ENCODE results near the gene TNRC6C.
"Not testable (repeated sequence)": the region's sequence is repeated elsewhere in the genome, so short reads cannot be mapped to it uniquely, and the experiment has no call there.

The TNRC6C gene

GRCh38 chr17:77930780-77931768 lies 27.4 kb upstream of the TNRC6C start:
- DNase-seq (ENCODE audit: low read depth), result no peak

DNA sequence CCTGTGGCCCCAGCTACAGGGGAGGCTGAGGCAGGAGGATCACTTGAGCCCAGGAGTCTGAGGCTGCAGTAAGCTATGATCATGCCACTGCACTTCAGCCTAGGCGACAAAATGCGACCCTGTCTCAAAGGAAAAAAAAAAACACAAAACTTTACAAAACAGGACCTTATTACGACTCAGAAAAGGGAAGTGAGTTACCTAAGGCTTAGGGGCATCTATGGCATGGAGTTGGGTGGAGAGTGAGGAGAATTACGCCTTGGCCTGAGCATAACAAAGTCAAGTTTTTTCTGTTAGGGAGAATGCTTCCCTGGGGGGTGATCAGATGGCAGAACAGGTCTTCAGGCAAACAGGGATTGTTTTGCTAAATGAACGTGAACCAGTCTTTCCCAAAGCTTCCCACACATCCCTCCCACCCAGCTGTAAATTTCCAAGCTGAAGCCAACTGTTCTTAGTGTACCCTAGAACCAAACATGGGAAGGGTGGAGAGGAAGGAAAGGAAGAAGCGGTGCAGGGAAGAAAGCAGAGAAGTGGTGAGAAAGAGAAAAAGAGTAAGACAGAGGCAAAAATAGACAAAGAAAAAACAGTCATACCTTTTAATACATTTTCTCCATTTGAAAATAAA lies 24.6 kb upstream of the TNRC6C start:
- no peak for DNase-seq (ENCODE audit: low read depth)

DNA sequence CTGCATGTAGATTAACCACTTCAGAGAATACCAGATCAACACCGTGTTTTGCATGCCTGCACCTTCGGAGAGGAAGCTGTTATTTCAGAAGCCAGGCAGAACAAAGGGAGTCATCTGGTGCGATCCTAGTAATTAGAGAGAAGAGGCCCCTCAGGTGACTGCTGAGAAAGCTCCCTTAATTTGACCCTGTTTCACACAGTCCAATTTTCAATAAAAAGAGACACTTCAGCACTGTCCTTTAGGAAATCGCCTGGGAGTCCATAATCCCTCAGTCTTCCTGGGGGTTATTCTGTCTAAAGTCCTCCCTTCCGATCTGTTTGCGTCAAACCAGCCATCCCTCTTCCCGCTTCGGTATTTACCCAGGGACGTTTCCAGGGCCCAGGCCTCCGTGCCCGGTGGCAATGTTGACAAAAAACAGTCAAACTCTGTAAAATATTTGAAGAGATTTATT lies 23.4 kb upstream of the TNRC6C start:
- no peak for DNase-seq (ENCODE audit: low read depth)

DNA sequence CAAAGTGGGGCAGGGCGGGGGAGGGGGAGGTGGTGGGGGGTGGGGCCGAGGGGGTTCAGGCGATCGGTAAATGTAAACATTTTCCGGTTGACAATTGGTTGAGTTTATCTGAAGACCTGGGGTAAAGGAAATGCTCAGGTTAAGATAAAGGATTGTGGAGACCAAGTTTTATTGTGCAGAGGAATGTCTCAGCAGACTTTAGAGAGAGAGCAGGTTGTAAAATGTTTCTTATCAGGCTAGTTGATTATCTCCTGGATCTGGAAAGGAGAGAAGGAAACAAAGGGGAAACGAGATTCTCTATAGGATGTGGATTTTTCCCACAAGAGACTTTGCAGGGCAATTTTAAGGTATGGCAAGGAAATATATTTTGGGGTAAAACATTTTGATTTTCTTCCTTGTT lies 22.8 kb upstream of the TNRC6C start:
- not testable (repeated sequence) for DNase-seq (ENCODE audit: low read depth)

GRCh38 chr17:77936881-77937280 lies 21.6 kb upstream of the TNRC6C start:
- no peak for DNase-seq (ENCODE audit: low read depth)

GRCh38 chr17:77941004-77941403 lies 17.5 kb upstream of the TNRC6C start:
- no peak for DNase-seq (ENCODE audit: low read depth)

- DNase-seq (ENCODE audit: low read depth), result no peak
Observed at GRCh38 chr17:77942112-77942988, 16.2 kb upstream of the TNRC6C start.

- DNase-seq (ENCODE audit: low read depth), result no peak
Observed at GRCh38 chr17:77943971-77944370, 14.5 kb upstream of the TNRC6C start.

GRCh38 chr17:77944390-77945222 lies 13.9 kb upstream of the TNRC6C start:
- no peak for DNase-seq (ENCODE audit: low read depth)

DNA sequence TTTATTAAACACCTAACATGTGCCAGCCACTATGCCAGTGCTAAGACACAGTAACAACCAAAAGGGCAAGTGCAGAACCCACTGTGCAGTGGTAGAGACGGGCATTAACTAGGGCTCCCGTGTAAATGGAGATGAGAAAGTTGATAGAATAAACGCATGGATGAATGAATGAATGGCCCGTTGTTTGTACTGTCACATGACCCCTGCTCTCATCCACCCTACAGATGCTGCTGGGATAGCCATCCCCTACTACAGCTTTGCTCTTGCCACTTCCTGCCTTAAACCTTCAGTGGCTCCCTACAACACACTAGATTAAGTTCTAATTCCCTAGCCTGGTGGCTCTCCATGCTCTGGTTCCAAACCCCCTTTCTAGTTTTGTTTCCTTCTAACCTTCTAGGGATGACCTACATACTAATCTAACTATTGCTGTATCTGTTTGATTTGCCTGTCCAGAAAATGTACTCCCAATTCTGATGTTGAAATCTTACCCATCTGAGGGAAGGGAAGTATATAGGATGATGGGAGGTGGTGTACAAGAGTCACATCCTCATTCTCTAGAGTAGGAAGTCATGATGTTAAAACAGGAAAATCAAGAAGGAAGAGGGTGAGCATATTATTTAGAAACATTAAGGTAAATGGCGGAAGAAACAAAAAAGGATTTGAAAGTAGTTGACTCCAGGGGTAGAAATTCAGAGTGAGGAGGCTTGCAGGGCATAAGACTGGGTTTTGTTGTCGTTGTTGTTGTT lies 11.4 kb upstream of the TNRC6C start:
- DNase-seq (ENCODE audit: low read depth), result no peak

GRCh38 chr17:77948690-77949114 lies 9.8 kb upstream of the TNRC6C start:
- peak; percentile 72 for DNase-seq (ENCODE audit: low read depth)

DNA sequence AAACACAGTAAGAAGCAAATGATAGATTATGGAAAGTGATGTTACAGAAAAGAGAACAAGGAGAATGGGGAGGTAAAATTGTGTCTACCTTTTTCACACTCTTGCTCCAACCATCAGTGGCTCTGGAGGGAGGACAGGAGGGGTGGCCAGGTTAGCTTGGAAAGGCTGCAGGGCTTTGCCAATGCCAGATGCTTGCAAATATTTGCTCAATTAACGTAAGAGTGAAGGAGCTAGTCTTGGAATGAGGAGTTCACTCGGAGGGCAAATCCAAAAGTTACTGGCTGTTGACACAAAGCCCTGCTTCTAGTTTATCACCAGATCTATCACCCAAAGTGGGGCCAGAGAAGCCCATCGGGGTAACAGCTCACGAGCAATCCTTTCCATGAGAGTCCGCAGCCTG lies 7.4 kb upstream of the TNRC6C start:
- no peak for DNase-seq (ENCODE audit: low read depth)

DNA sequence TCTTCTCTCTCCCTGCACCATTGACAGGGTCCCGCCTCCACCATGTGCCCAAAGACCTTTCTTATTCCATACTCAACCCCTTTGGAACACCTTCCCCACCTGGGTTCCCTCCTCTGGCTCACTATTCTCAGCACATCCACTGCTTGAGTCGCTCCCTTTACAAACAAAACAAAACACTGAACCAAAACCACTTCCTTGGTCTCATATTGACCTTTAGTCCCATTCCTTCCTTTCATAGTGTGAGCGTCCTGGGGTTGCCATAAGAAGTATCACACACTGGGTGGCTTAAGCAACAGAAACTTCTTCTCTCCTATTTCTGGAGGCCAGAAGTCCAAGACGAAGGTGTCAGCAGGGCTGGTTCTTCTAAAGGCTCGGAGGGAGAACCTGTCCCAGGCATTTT lies 6.1 kb upstream of the TNRC6C start:
- DNase-seq (ENCODE audit: low read depth), result no peak

DNA sequence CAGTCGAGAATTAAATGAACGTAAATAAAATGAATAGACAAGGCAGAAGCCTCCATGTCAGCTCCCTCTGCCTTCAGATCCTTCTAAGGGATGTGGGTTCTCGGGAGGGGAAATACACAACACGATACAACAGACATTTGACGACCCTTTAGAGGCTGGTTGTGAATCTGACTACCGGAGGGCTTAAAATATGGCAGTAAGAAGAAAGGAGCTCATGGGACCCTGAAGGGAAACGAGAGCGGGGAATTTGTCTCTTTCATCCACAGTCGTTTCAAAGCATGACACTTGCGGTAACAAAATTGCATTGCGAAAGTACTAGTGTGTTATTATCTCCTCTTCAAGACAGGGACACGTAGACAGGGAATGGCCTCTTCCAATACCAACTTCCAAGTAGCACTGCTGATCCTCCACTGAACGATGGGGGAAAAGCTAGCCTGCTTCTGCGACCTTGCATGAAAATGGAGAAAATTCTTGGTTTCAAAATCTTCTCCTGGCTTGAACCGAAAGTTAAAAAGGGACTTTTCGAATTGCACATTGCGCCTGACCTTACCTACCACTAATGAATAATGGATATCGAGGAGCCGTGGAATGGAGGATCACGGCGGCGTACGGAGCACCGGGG lies 1.2 kb upstream of the TNRC6C start:
- peak; percentile 18 for DNase-seq (ENCODE audit: low read depth)

DNA sequence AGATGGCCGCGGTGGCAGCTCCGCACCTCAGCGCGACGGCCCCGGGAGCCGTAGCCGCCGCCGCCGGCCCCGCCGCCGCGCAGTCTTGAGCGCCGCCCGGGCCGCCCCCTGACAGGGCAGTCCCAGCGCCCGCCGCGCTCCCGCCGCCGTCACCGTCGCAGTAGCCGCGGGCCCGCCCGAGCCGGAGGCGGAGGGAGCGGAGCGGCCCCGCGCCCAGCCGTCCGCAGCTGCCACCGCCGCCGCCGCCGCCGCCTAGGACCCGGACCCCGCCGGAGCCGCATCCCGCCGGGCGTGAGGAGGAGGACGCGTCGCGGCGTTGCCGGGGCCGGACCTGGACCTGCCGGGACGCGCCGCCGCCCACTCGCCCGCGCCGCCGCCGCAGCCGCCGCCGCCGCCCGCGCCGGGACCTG lies 218 bp downstream of the TNRC6C start:
- DNase-seq (ENCODE audit: low read depth), result no peak

GRCh38 chr17:77959126-77959925 lies 823 bp downstream of the TNRC6C start:
- DNase-seq (ENCODE audit: low read depth), result peak; percentile 24

- DNase-seq (ENCODE audit: low read depth), result peak; percentile 6
Observed at GRCh38 chr17:77959926-77960521, 1.5 kb downstream of the TNRC6C start.

GRCh38 chr17:77961741-77962140 lies 3.2 kb downstream of the TNRC6C start:
- DNase-seq (ENCODE audit: low read depth), result no peak

GRCh38 chr17:77962348-77962747 lies 3.8 kb downstream of the TNRC6C start:
- no peak for DNase-seq (ENCODE audit: low read depth)
